Neutrophil (primary cell): Measurements from ENCODE around the gene TRAF3.

Experiments
- H3K27ac ChIP-seq: fragments of 200-600 bp; sonication (generic); 2 replicates; pipeline ENCODE4 v1.5.1; 2016; ENCODE audit warnings: mild to moderate bottlenecking, moderate library complexity
- H3K27me3 ChIP-seq: fragments of 200-600 bp; sonication (generic); 2 replicates; pipeline ENCODE4 v1.6.0; 2016; ENCODE audit warnings: mild to moderate bottlenecking
- H3K36me3 ChIP-seq: fragments of 200-600 bp; sonication (generic); 2 replicates; pipeline ENCODE4 v1.5.1; 2017
- H3K4me1 ChIP-seq, 2 experiments: fragments of 200-600 bp in 1 of 2; sonication (generic) in 1 of 2; 1 replicate in 1 of 2; 2 replicates in 1 of 2; pipeline versions ENCODE4 v1.5.1 to v1.6.1; 2013 to 2016; ENCODE audit warnings: low read depth in 1 of 2, low read length in 1 of 2, mild to moderate bottlenecking in 1 of 2, moderate library complexity in 1 of 2; ENCODE audit not compliant: control insufficient read depth in 1 of 2, insufficient read depth in 1 of 2
- H3K4me3 ChIP-seq, 2 experiments: fragments of 200-600 bp in 1 of 2; sonication (generic) in 1 of 2; 1 replicate in 1 of 2; 2 replicates in 1 of 2; pipeline ENCODE4 v1.5.1; 2013 to 2016; ENCODE audit warnings: low read depth in 1 of 2, low read length in 1 of 2, mild to moderate bottlenecking in 1 of 2, moderate library complexity in 1 of 2
- H3K9me3 ChIP-seq: fragments of 200-600 bp; sonication (generic); 2 replicates; pipeline ENCODE4 v1.5.1; 2016
- TF ChIP-seq, protein P1 (sequence below): fragments of 200-600 bp; sonication (generic); IDR thresholded peaks from 2 replicates; pipeline ENCODE4 v1.5.1; 2016; ENCODE audit warnings: antibody characterized with exemption

TRAF3 gene

GRCh38 chr14:102922490-102923200, 145.4 kb downstream of the TRAF3 start, which contains the start of gene AMN:
AMN (plus strand) TSS chr14:102922663; CDS start chr14:102922689, 26 bp downstream.
- Histone ChIP-seq H3K36me3 (no peaks in the 10 kb centered on the region), H3K27ac (no peak within 1 kb of the TSS), H3K4me1 (peaks cover 0 to under 1% of the 10 kb centered on the region in 2 experiments), H3K4me3 (no peak within 1 kb of the TSS), H3K27me3 (peaks cover 85% of the 10 kb centered on the region), H3K9me3 (no peaks in the 10 kb centered on the region)
- TF ChIP-seq, protein P1, sequence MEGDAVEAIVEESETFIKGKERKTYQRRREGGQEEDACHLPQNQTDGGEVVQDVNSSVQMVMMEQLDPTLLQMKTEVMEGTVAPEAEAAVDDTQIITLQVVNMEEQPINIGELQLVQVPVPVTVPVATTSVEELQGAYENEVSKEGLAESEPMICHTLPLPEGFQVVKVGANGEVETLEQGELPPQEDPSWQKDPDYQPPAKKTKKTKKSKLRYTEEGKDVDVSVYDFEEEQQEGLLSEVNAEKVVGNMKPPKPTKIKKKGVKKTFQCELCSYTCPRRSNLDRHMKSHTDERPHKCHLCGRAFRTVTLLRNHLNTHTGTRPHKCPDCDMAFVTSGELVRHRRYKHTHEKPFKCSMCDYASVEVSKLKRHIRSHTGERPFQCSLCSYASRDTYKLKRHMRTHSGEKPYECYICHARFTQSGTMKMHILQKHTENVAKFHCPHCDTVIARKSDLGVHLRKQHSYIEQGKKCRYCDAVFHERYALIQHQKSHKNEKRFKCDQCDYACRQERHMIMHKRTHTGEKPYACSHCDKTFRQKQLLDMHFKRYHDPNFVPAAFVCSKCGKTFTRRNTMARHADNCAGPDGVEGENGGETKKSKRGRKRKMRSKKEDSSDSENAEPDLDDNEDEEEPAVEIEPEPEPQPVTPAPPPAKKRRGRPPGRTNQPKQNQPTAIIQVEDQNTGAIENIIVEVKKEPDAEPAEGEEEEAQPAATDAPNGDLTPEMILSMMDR, result no peak

DNA sequence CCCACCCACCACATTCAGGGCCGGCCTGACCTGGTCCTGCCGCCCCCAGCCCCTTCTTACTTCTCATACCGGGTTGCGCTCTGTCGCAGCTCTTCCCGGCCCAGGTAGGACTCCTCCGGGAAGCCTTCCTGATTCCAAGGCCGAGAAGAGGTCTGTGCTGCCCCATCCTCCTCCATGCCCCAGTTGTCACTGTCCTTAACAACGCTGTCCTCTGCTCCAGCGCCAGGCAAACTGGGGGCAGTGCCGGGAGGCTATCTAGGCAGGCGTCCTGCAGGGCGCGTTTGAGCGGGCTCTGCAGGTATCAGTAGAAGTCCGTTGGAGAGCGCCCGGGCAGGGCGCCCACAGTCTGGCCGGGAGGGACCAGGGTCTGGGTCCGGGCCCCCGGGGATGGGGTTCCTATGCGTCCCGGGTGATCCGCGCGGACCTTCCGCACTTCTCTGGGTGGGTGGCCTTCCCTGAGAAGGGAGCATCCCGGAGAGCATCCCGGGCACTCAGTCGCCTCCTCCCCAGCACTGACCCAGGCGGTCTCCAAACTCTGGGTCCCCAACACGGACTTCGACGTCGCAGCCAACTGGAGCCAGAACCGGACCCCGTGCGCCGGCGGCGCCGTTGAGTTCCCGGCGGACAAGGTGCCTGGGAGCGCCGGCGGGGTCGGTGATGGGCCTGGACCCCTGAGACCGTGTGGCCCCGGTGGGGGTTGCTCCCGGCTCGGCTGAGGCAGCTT, 146.1 kb downstream of the TRAF3 start:
- Histone ChIP-seq H3K36me3 (no peaks in the 10 kb centered on the region), H3K9me3 (no peaks in the 10 kb centered on the region), H3K27me3 (peaks cover 92% of the 10 kb centered on the region), H3K27ac (no peak overlapping the region), H3K4me1 (peaks cover 5 to 8% of the 10 kb centered on the region in 2 experiments), H3K4me3 (no peak overlapping the region)
- TF ChIP-seq, protein P1, result no peak

DNA sequence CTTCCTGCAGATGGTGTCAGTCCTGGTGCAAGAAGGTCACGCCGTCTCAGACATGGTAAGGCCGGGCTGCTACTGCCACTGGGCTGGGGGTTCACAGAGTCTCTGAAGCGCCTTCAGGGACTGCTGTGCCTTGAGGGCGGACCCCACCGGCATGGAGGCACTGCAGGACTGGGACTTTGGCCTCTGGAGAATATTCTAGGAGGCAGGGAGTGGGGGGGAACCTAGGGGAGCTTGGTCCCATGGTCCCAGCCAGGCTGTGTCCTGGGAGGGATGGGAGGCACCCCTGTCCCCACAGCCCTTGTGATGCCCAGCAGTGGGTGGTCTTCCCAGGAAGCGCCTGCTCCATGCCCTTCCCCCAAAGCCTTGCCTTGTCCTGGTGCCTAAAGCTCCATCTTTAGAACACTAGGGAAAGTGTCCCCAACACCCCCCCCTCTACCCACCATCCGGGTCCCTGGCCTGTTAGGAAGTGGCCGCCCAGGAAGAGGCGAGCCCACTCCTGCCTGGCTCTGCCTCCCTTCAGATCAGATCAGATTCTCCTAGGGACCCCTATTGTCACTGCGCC, 146.8 kb downstream of the TRAF3 start:
- no peak overlapping the region for H3K27ac ChIP-seq
- H3K36me3 ChIP-seq, result no peaks in the 10 kb centered on the region
- peaks cover 11 to 14% of the 10 kb centered on the region in 2 experiments for H3K4me1 ChIP-seq
- H3K27me3 ChIP-seq, result peaks cover 98% of the 10 kb centered on the region
- no peaks in the 10 kb centered on the region for H3K9me3 ChIP-seq
- no peak overlapping the region for H3K4me3 ChIP-seq
- TF ChIP-seq, protein P1, result no peak

- H3K4me1 ChIP-seq, result peaks cover 13 to 23% of the 10 kb centered on the region in 2 experiments
- H3K4me3 ChIP-seq, result no peak overlapping the region
- peaks cover 100% of the 10 kb centered on the region for H3K27me3 ChIP-seq
- no peaks in the 10 kb centered on the region for H3K9me3 ChIP-seq
- TF ChIP-seq, protein P1, result no peak
- no peaks in the 10 kb centered on the region for H3K36me3 ChIP-seq
- no peak overlapping the region for H3K27ac ChIP-seq
Measured at GRCh38 chr14:102924632-102925588, 147.7 kb downstream of the TRAF3 start.

GRCh38 chr14:102925646-102926045, 148.4 kb downstream of the TRAF3 start:
- Histone ChIP-seq H3K4me1 (peaks cover 13 to 28% of the 10 kb centered on the region in 2 experiments), H3K27me3 (peaks cover 100% of the 10 kb centered on the region)
- TF ChIP-seq, protein P1, result no peak

More at GRCh38 chr14:102925646-102926045, 148.4 kb downstream of the TRAF3 start:
- no peaks in the 10 kb centered on the region for H3K9me3 ChIP-seq
- H3K36me3 ChIP-seq, result no peaks in the 10 kb centered on the region
- H3K27ac ChIP-seq, result no peak overlapping the region
- H3K4me3 ChIP-seq, result no peak overlapping the region
